ENCODE measurements around the gene ZNF426.

The ZNF426 gene

GRCh38 chr19:9531933-9532332, 6.5 kb downstream of the ZNF426 start:
- peak; percentile 77 for DNase-seq (ENCODE audit: low read depth)
- no peak overlapping the region for H3K4me3 ChIP-seq (ENCODE audit: control insufficient read depth, low read depth, low read length)
- TF ChIP-seq, protein P1, sequence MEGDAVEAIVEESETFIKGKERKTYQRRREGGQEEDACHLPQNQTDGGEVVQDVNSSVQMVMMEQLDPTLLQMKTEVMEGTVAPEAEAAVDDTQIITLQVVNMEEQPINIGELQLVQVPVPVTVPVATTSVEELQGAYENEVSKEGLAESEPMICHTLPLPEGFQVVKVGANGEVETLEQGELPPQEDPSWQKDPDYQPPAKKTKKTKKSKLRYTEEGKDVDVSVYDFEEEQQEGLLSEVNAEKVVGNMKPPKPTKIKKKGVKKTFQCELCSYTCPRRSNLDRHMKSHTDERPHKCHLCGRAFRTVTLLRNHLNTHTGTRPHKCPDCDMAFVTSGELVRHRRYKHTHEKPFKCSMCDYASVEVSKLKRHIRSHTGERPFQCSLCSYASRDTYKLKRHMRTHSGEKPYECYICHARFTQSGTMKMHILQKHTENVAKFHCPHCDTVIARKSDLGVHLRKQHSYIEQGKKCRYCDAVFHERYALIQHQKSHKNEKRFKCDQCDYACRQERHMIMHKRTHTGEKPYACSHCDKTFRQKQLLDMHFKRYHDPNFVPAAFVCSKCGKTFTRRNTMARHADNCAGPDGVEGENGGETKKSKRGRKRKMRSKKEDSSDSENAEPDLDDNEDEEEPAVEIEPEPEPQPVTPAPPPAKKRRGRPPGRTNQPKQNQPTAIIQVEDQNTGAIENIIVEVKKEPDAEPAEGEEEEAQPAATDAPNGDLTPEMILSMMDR (conservative IDR thresholded peaks at IDR 0.05; ENCODE audit: control insufficient read depth, insufficient read depth, low read depth, low read length): no peak

GRCh38 chr19:9528757-9529336, 9.6 kb downstream of the ZNF426 start:
- TF ChIP-seq, protein P1 (conservative IDR thresholded peaks at IDR 0.05; ENCODE audit: control insufficient read depth, insufficient read depth, low read depth, low read length): no peak
- H3K4me3 ChIP-seq (ENCODE audit: control insufficient read depth, low read depth, low read length): no peak overlapping the region
- peak; percentile 32 for DNase-seq (ENCODE audit: low read depth)

GRCh38 chr19:9523885-9524474, 14.5 kb downstream of the ZNF426 start:
- no peak overlapping the region for H3K4me3 ChIP-seq (ENCODE audit: control insufficient read depth, low read depth, low read length)
- DNase-seq (ENCODE audit: low read depth): peak; percentile 6
- TF ChIP-seq, protein P1 (conservative IDR thresholded peaks at IDR 0.05; ENCODE audit: control insufficient read depth, insufficient read depth, low read depth, low read length): no peak

DNA sequence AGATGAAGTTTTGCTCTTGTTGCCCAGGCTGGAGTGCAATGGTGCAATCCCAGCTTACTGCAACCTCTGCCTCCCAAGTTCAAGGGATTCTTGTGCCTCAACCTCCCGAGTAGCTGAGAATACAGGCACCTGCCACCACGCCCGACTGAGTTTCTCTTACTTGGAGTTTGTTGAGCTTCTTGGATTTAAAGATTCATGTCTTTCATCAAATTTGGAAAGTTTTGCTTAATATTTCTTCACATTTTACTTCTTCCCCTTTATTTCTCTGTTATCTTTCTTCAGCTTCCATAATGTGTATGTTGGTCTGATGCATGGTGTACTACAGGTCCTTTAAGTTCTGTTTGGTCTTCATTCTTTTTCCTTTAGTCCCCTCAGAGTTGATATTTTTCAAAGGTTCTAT, 31.2 kb downstream of the ZNF426 start:
- no peak for DNase-seq (ENCODE audit: low read depth)
- TF ChIP-seq, protein P1 (conservative IDR thresholded peaks at IDR 0.05; ENCODE audit: control insufficient read depth, insufficient read depth, low read depth, low read length): no peak
- H3K4me3 ChIP-seq (ENCODE audit: control insufficient read depth, low read depth, low read length): no peak overlapping the region

DNA sequence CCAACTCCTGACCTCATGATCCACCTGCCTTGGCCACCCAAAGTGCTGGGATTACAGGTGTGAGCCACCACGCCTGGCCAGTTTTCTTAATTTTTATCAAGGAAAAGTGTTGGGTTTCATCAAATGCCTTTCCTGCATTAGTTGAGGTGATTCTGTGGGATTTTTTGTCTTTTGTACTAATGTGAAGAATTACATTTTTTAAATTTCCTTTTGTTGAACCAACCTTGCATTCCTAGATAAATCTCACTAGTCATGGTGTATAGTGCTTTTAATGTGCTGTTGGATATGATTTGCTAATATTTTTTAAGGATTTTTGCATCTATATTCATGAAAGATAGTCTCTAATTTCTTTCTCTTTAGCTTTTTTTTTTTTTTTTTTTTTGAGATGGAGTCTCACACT, 37.6 kb downstream of the ZNF426 start:
- no peak overlapping the region for H3K4me3 ChIP-seq (ENCODE audit: control insufficient read depth, low read depth, low read length)
- DNase-seq (ENCODE audit: low read depth): no peak
- TF ChIP-seq, protein P1 (conservative IDR thresholded peaks at IDR 0.05; ENCODE audit: control insufficient read depth, insufficient read depth, low read depth, low read length): no peak

DNA sequence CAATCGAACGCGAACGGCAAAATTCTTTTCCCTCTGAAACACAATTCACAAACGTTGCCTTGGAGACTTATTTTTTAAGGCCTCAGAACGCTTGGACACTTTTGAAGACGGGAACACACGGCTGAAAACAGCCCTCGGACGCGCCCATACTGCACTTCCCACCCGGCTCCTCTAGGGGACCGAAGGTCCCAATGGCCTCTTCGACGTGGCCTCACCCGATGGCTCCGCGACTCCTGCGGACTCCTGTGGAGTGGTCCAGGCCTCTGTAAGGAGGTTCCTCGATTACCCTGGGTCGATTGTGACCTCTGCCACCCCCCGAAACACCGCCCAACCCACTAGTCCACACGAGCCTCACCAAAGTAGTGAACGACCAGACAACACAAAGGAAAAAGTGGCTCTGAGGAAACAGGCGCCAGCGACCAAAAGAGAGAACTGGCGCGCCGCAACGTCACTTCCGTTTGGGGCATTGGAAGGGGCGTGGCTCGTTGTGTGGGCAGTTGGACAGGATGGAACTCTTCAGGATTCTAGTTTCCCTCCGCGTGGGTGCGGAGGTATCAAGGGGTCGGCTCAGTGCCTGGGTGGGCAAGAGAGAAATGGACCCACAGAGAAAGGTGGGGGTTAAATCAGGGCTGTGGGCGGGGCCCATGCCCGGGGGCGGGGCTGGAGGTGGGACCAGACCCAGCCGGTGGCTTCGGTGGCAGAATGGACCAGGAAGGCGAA, 40.1 kb downstream of the ZNF426 start, which contains the start of gene ZNF560:
TSS of gene ZNF560 (minus strand) at position 434 of the 720 bp plus-strand sequence. CDS start 23,303 bp downstream, outside the sequence.
- TF ChIP-seq, protein P1 (conservative IDR thresholded peaks at IDR 0.05; ENCODE audit: control insufficient read depth, insufficient read depth, low read depth, low read length): peak; percentile 20
- H3K4me3 ChIP-seq (ENCODE audit: control insufficient read depth, low read depth, low read length): peak within 1 kb of the TSS; percentile 4
- DNase-seq (ENCODE audit: low read depth): peak; percentile 21
